MM.1S (cell line): ENCODE data around the gene GRB10.

ENCODE experiments used
- CTCF ChIP-seq: fragments of 300-600 bp; sonication (generic); IDR thresholded peaks from 2 replicates; pipeline ENCODE4 v1.5.1; 2016; ENCODE audit warnings: antibody characterized with exemption, low read length, mixed read lengths
- EZH2 ChIP-seq: fragments of 300-600 bp; sonication (generic); optimal IDR thresholded peaks from 2 replicates; pipeline ENCODE3; 2017; ENCODE audit warnings: low read depth, mild to moderate bottlenecking, antibody characterized with exemption, low read length, mixed read lengths

- TF ChIP-seq CTCF = no peak
- no peak for TF ChIP-seq EZH2
Observed at GRCh38 chr7:50824882-50825281, 42.2 kb upstream of the GRB10 start.
